DOHH2 (cell line): ENCODE results near the gene SMCHD1.

Source experiments
- H3F3A ChIP-seq: fragments of 200-600 bp; sonication (generic), shearing (Covaris generic); 2 replicates; pipeline ENCODE4 v1.6.0; 2016; ENCODE audit warnings: antibody characterized with exemption, mild to moderate bottlenecking; ENCODE audit not compliant: control insufficient read depth, insufficient read depth
- H3K27ac ChIP-seq: fragments of 200-600 bp; sonication (generic); 2 replicates; pipeline ENCODE4 v1.5.1; 2014; ENCODE audit warnings: low read depth, mild to moderate bottlenecking, low read length, moderate library complexity
- H3K27me3 ChIP-seq: fragments of 200-600 bp; sonication (generic); 2 replicates; pipeline ENCODE4 v1.6.1; 2014; ENCODE audit warnings: mild to moderate bottlenecking, low read length, mixed read lengths; ENCODE audit not compliant: control insufficient read depth
- H3K36me3 ChIP-seq: fragments of 200-600 bp; sonication (generic); 2 replicates; pipeline ENCODE4 v1.6.1; 2014; ENCODE audit warnings: mild to moderate bottlenecking, low read length, moderate library complexity, mixed read lengths; ENCODE audit not compliant: control insufficient read depth
- H3K4me1 ChIP-seq: fragments of 200-600 bp; sonication (generic); 2 replicates; pipeline ENCODE4 v1.6.1; 2014; ENCODE audit warnings: mild to moderate bottlenecking, low read length, mixed read lengths; ENCODE audit not compliant: control insufficient read depth
- H3K4me2 ChIP-seq: fragments of 200-600 bp; sonication (generic); 2 replicates; pipeline ENCODE4 v1.6.0; 2014; ENCODE audit warnings: mild to moderate bottlenecking, low read length, moderate library complexity
- H3K4me3 ChIP-seq: fragments of 200-600 bp; sonication (generic); 2 replicates; pipeline ENCODE4 v1.5.1; 2014; ENCODE audit warnings: mild to moderate bottlenecking, low read length, mixed read lengths
- H3K79me2 ChIP-seq: fragments of 200-600 bp; sonication (generic); 2 replicates; pipeline ENCODE4 v1.6.1; 2014; ENCODE audit warnings: mild to moderate bottlenecking, low read length, mixed read lengths; ENCODE audit not compliant: control insufficient read depth
- H3K9me2 ChIP-seq: fragments of 200-600 bp; sonication (generic); replicated peaks from 2 replicates; pipeline ENCODE4 v1.6.1; 2014; ENCODE audit warnings: mild to moderate bottlenecking, low read length, mixed read lengths; ENCODE audit not compliant: control insufficient read depth
- H3K9me3 ChIP-seq: fragments of 200-600 bp; sonication (generic); 2 replicates; pipeline ENCODE4 v1.6.1; 2014; ENCODE audit warnings: antibody characterized with exemption, low read length, mixed read lengths; ENCODE audit not compliant: control insufficient read depth, insufficient read depth
- H4K20me1 ChIP-seq: fragments of 200-600 bp; sonication (generic); 2 replicates; pipeline ENCODE4 v1.6.0; 2014; ENCODE audit warnings: low read depth, mild to moderate bottlenecking, antibody characterized with exemption, low read length, moderate library complexity; ENCODE audit not compliant: control insufficient read depth, insufficient read depth
- CTCF ChIP-seq: fragments of 200-600 bp; sonication (generic); IDR thresholded peaks from one replicate; pipeline ENCODE4 v1.5.1; 2014; ENCODE audit warnings: antibody characterized with exemption, mild to moderate bottlenecking, low read depth, low read length; ENCODE audit not compliant: poor library complexity, severe bottlenecking
- EZH2phosphoT487 ChIP-seq: fragments of 200-600 bp; sonication (generic); IDR thresholded peaks from 2 replicates; pipeline ENCODE4 v1.6.1; 2017; ENCODE audit warnings: borderline replicate concordance, mild to moderate bottlenecking, antibody characterized with exemption, low read length, moderate library complexity, mixed read lengths

Gene SMCHD1

GRCh38 chr18:2629003-2629402 is 26.5 kb upstream of the SMCHD1 start:
- Histone ChIP-seq H3K27ac (no peak overlapping the region), H3K4me2 (no peak overlapping the region), H4K20me1 (no peaks in the 10 kb centered on the region), H3K4me3 (no peak overlapping the region), H3K9me2 (no peaks in the 10 kb centered on the region), H3K79me2 (no peaks in the 10 kb centered on the region), H3K4me1 (no peaks in the 10 kb centered on the region), H3F3A (no peaks in the 10 kb centered on the region), H3K36me3 (no peaks in the 10 kb centered on the region), H3K27me3 (no peaks in the 10 kb centered on the region), H3K9me3 (no peaks in the 10 kb centered on the region)
- TF ChIP-seq EZH2phosphoT487 = no peak
- TF ChIP-seq CTCF = no peak

- H3K27ac ChIP-seq = peak overlapping the region; percentile 92
- no peaks in the 10 kb centered on the region for H4K20me1 ChIP-seq
- peak overlapping the region; percentile 63; the same call in 1 of the 2 replicates for H3K4me3 ChIP-seq
- TF ChIP-seq EZH2phosphoT487 (no peak), CTCF (no peak)
- no peaks in the 10 kb centered on the region for H3K9me2 ChIP-seq
- H3K36me3 ChIP-seq = no peaks in the 10 kb centered on the region
- no peaks in the 10 kb centered on the region for H3K27me3 ChIP-seq
- H3K4me1 ChIP-seq = peaks cover 42% of the 10 kb centered on the region
- peak overlapping the region; percentile 67 for H3K4me2 ChIP-seq
- no peaks in the 10 kb centered on the region for H3K79me2 ChIP-seq
- peaks cover 15% of the 10 kb centered on the region for H3F3A ChIP-seq
- no peaks in the 10 kb centered on the region for H3K9me3 ChIP-seq
Measured at GRCh38 chr18:2635586-2635985, 19.9 kb upstream of the SMCHD1 start.

- peaks cover 48% of the 10 kb centered on the region for H3K4me1 ChIP-seq
- H3K27ac ChIP-seq = peak overlapping the region; percentile 92
- H4K20me1 ChIP-seq = no peaks in the 10 kb centered on the region
- H3K9me3 ChIP-seq = no peaks in the 10 kb centered on the region
- no peaks in the 10 kb centered on the region for H3K79me2 ChIP-seq
- TF ChIP-seq CTCF (no peak), EZH2phosphoT487 (no peak)
- H3K9me2 ChIP-seq = no peaks in the 10 kb centered on the region
- peaks cover 15% of the 10 kb centered on the region for H3F3A ChIP-seq
- H3K36me3 ChIP-seq = no peaks in the 10 kb centered on the region
- H3K4me2 ChIP-seq = peak overlapping the region; percentile 67
- H3K27me3 ChIP-seq = no peaks in the 10 kb centered on the region
- peak overlapping the region; percentile 63 for H3K4me3 ChIP-seq
Measured at GRCh38 chr18:2636126-2636631, 19.3 kb upstream of the SMCHD1 start.
